SK-N-DZ (cell line): ENCODE measurements around the gene SMIM43. TPM values are rescaled to one million over a fixed set of nuclear protein-coding genes. Genes with fewer than 3 reads are reported as not detected.

Experiments
- DNase-seq: peaks from one replicate; pipeline ENCODE4 v3.0.0-alpha.2; 2015; ENCODE audit warnings: low spot score
- polyA plus RNA-seq, 2 experiments: library from polyadenylated mRNA; depleted of rRNA; stranded (reverse); fragments of >200 nt; gene quantifications; 2 replicates each; pipeline ENCODE4 v1.2.3, GENCODE V29; 2014

SMIM43 gene
- polyA plus RNA-seq (2014; cell fraction: cytosol; rRNA removed), result not detected in 2 replicates
- polyA plus RNA-seq (2014; cell fraction: nucleus; rRNA removed), result not detected in 2 replicates

DNA sequence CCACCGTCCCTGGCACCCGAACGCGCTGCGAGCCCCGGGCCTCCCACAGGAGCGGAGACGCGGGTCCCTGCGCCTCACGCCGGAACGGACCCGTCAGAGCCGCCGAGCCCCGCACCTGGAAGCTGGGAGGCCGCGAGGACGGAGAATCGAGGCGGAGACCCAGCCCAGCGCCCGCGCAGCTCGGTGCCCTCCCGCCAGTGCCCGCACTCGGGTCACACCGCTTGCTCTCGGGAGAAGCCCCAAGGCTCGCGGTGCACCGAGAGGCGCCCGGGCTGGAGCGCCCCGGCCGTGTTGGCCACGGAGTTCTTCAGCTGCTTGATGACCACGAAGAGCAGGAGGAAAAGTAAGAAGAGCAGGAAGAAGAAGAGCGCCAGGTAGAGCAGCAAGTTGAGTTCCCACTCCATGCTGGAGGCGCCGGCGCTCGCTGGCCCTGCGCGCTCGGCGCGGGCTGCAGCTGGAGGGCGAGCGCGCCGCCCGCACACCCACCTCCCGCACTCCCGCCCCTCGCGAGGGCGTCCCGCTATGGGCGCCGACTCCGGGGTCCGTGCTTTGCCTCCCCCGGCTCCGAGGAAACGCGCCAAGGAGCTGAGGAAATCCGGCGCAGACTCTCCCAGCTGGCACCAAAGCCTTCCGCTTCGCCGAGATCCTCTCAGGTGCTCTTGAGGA is at the start of gene SMIM43:
TSS of gene SMIM43 (minus strand) at position 463 of the 666 bp plus-strand sequence. CDS start at position 404, 59 bp downstream.
- no peak for DNase-seq

DNA sequence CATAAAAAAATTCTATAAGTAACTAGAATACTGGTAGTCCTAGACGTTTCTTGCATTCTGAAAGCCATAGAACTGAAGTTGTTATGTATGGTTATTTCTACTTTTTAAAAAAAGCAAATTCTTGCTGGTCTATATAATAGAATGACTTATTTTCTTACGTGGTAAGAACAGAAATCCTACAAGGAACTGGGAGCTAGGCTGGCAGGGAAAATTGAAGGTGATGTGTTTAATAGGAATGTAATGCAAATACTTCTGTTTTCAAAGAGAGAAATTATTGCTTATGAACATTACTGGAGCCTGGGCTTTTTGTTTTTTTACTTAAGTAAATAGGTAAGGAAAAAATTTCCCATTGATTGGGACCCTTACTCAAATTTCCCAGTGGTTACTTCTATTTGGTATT is 49.8 kb upstream of the SMIM43 start:
- no peak for DNase-seq

DNA sequence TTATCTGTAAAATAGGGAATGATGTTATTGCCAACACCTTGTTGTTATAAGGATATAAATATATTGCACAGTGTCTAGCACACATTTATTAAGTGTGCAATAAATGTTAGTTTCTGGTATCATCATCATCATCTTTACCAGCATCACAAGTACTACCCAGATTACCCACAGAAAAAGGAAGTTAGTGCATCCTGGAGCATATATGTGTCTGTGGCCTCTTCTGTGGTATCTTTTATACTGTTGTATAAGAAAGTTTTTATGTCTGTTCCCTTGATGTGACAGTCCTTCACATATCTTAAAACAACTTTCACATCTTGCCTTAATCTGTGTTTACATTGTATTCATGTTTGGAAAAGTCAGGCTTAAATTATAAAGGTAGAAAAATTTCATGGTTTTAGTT is 46.2 kb upstream of the SMIM43 start:
- DNase-seq, result no peak

DNA sequence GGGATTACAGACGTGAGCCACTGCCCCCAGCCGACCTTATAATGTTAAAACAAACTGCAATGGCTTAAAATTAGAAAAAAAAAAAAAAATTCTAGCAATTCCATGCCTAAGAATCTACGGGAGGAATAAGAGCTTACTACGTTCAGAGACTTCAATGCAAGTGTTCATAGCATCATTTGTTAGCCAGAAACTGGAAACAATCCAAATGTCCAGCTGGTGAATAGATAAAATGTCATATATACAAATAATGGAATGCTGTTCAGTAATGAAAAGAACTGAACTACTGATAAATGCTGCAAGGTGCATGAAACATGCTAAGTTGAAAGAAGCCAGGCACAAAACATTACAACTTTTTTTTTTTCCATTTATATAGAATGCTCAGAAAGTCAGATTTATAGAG is 41.4 kb upstream of the SMIM43 start:
- no peak for DNase-seq

DNA sequence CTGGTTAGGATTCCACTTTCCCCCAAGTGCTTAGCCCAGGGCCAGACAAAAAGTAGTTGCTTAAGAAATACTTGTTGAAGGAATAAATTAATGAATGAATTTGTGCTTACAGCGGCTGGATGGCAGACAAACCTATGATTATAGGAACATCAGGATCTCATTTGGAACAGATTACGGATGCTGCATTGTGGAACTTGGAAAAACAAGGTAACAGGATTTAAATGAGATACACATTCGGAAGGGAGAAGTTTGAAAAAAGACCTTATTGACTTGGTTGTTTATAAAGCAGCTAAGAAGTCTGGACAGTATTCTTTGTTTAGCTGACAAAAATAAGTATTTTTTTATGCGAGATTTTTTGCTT is 36.7 kb upstream of the SMIM43 start:
- no peak for DNase-seq

DNA sequence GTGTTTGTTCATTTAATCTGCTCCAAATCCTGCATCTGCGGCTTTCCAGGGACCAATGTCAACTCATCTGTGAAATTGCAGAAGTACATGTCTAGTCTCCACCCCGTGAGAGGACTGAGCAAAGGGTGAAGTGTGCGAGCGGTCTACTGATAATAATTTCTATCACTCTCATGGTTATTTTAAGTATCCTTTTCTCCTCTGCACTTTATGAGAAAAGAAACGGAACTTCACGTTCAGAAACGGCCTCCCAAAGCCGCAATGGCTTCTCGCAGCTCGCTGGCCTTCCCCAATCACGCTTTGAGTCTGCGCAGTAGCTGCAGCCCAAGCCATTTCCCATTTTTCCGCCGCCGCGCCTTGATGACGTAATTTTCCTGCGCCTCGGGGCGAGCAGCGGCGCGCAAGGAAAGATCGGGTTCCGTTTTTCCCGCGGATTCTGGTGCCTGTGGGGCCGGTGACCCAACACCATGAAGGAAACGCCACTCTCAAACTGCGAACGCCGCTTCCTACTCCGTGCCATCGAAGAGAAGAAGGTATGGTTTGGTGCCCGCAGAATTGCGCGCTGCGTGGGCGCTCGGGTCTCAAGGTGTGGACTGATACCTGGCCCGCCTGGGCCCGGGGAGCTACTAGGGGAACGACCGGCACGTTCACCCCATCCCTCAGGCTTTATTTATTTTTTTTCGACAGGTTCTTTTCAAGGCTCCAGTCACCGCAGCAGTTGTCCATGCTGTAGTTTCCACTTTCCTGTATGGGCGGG is 36.2 kb upstream of the SMIM43 start, which contains the start of gene EXOSC9:
TSS of gene EXOSC9 (plus strand) at position 363 of the 754 bp plus-strand sequence. CDS start at position 465, 102 bp downstream.
- DNase-seq, result peak; percentile 89

DNA sequence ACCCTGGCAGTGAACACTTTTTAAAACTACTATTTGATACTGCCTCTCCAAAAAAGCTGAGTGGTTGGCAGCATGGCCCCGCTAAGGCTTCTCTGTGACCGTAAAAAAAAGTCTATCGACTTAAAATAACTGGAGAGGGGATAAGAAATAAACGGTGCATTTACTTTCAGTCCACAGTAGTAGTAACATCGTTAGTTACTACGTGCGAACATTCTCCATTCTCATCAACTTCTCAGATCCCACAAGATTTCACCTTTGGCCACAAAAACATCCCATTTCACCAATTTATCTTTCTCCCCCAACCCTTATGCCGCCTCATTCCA is 35.6 kb upstream of the SMIM43 start:
- DNase-seq, result no peak

DNA sequence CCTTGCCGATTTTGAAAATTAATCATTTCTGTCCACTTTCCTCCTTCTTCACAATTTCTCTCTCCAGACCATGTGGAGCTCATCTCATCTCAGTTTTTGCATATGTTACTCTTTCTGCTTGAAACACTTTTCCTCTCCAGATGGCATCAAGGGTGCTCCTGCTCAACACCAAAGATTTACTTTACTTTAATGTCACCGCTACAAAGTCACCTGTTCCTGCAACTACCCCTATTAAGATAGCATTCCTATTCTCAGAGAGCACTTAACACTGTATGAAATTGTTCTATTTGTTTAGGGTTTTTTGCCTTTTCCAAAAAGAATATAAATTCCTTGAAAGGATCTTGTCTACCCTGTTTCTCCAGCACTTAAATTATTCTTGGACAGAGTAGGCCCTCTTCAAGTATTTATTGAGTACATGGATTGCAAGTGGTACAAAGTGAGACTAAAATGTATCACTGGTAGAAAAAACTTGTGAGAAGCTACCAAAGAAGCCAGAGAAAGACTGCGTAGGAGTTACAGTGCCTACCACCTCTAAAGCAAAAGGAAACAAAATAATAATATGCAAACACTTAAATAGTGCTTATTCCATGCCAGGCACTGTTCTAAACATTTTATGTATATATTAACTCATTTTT is 35.0 kb upstream of the SMIM43 start:
- no peak for DNase-seq

DNA sequence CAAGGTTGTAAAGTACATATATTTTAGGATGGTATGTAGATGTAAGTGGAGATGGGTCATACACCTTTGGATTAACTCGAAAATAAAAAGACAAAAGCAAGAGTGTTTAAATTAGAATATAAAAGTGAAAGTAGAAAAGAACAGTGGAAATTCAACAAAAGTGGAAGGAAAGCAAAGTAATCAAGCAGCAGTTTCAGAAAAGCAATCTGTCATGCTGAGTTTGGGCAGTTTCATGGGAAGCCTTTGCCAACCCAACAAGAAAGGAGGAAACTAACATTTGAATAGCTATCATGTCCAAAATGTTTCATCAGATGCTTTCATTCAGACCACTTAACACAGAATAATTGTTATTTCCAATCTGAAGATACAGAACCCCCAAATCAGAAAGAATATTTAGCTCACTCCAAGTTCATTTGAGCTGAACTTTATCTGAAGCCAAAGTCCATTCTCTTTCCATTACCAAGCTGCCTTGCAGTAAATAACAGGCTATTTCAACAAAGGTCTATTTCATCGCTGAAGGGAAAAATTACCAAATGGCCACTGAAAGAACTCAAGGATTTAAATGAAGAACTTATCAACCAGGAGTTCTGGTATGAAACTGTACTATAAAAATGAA is 34.4 kb upstream of the SMIM43 start:
- DNase-seq, result no peak

DNA sequence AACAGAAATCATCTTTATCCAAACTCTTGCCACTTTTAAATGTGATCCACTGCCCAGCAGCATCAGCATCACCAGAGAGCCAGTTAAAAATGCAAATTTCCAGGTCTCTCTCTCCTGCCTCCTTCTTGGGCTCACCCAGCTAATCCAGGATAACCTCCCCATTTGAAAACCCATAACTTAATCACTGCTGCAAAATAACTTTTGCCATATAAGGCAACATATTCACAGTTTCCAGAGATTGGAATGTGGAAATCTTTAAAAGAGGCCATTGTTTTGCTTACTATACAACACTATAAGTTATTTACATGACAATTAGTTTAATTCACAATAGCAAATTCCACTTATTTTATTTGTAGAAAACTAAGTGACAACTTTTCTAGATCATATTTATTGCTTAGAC is 31.3 kb upstream of the SMIM43 start:
- DNase-seq, result no peak

DNA sequence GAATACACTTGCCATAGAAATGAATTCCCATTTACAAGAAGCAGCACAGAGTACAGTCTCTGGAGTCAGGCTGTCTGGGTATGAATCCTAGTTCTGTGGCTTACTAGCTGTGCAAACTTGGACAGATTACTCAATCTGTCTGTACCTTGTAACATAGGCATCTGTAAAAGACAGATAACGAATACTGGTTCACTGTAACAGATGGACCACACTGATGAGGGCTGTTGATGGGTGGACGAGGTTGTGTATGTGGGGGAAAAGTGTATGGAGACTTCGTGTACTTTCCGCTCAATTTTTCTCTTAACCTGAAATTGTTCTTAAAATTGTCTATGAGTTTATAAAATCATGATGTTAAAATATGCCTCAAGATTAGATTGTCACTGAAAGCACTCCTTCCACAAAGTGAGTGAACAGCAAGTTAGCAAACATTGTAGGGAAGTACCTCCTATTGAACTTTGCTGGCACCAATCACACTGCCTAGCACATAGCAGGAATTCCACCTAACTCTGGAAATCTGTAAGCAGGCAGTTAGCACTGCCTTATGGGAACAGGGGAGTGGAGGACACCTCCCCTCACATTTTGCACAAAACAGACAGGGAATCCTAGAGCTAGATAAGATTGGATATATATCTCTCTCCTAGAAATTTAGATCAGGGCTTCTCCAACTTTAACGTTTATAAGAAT is 29.7 kb upstream of the SMIM43 start:
- no peak for DNase-seq

DNA sequence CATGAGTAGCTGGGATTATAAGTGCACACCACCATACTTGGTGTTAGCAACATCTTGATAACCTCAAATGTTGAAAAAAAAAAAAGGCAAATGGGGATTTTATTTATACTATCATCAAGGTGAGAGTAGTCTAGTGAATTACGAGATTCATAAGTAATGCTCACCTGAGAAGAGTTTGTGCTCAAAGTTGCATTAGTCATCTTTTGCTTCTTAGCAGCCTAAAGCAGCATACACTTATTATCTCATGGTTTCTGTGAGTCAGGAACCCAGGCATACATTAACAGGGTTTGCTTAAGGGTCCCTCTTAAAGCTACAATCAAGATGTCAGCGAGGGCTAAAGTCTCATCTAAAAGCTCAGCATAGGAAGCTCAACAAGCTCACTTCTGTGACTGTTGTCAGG is 28.0 kb upstream of the SMIM43 start:
- no peak for DNase-seq

DNA sequence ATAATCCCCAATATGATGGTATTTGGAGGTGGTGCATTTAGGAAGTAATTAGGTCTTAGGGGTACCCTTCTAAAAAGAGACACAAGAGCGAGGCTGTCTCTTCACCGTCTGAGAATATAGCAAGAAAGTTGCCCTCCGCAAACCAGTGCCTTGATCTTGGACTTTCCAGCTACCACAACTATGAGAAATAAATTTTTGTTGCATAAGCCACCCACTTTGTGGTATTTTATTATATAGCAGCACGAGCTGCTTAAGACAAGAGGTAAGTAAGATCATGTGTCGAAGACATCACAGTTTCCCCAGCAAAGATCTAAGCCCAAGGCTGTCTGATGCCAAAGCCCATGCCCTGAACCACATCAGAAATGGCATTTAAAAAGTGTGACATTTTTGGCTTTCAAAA is 26.5 kb upstream of the SMIM43 start:
- DNase-seq, result no peak

DNA sequence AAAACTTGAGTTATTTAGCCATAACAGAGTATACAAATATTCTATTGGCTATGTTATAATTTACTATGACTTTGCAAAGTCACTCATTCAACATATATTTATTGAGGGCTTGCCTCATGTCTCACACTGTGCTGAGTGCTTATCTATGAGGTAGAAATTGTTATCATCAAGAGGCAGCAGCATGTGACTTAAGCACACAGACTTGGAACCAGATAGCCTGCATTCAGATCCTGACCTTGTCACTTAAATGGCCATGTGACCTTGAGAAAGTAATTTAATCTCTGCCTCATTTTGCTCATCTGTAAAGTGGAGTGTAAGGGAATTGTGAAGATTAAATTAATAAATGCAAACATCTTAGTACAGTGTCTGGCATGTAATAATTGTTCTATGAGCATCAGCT is 26.0 kb upstream of the SMIM43 start:
- no peak for DNase-seq

DNA sequence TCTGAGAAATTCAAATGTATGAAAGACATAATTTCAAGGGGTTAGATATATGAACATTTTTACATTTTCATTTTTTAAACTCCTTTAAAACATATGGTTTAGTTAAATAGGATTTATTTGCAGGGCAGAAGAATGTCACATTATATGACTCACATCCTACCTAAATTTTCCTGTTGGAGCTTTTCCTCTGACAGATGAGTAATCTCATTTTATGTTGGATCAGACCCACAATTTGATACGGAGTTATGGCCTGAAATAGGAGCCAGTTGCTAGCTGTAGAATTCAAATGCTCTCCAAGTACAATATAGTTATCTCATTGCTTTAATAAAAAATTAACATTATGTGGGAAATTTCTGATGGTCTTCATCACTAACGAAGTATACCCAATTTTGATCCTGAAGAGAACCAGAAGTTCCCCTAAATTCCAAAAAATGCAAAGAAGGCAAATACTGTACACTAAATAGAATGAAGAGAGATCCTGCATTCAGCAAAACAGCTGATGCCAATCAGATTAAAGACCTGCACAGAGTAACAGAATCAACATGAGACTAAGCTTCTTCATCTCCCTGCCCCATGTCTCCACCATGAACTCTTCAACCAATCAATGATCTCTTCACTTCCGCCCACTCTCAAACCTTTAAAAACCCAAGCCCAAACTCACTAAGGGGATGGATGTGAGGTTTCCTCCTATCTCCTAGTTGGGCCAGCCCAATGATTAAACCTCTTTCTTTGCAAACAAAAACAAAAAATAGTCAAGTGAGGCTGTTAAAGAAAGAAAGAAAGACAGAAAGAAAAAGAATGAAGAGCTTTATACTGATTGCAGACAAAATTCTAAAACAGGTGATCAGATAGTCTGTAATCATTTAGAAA is 25.2 kb upstream of the SMIM43 start:
- DNase-seq, result no peak

DNA sequence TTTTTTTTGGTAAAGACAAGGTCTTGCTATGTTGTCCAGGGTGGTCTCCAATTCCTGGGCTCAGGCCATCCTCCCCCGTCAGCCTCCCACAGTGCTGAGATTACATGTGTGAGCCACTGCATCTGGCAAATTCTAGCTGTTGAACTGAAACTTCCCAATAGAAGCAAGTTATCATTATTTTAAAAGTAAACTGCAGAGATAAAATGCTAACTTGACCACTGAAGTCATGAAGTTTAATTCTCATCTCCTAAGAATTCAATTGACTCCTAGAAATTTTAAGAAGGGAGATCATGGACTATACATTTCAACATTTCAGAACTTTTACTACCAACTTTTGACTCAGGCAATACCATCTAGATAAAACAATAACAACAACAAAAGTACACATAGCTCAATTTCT is 24.5 kb upstream of the SMIM43 start:
- no peak for DNase-seq

DNA sequence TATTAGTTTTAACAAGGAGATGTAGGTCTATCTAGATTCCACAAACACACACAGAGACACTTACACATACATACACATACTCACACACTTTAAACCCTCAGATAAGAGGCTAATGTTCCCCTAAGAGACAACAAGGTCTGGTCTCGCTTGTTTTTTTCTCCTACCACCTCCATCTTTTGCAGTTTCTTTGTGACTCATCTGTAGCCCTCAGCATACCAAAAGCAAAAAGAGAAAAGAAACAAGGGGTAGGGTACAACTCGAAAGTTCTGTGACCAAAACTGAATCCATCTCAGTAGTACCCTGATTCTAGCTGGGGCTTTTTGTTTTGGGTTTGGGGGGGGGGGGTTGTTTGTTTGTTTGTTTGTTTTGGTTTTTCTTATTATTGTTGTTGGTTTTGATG is 23.9 kb upstream of the SMIM43 start:
- no peak for DNase-seq

DNA sequence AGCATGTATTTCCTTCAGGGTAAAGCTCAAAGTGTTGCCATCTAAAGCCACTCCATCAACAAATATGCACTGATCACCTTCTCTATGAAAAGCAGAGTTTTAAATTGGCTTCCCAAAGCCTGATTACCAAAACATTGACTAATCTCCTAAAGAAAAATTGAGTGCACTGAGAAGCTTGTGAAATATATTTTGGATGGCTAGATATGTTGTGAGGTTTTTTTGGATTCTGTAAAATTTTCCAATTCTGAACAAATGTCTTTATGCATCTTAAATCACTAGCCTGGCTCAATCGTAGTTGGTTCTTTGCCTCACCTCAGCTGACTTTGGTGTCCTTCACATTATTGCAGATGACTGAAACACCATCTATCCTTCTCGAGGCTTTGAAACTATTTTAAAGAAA is 21.3 kb upstream of the SMIM43 start:
- DNase-seq, result no peak

DNA sequence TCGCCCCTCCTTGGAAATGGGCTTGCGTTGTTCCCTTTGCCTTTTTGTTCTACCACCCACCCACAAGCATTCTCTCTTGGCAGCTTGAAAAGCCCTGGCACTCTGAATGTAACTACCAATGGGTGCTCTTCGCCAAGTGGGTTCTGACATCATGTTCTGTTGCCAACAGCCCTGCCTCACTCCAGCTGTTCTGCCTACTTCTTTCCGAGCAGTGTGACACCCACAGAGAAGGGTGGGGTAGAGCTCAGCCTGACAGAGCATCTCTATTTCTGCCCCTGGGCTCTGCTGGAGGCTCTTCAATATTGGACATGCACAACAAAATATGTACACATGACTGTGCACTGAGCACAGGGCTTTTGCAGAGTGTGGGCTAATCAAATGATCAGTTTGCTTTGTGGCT is 20.5 kb upstream of the SMIM43 start:
- DNase-seq, result no peak

DNA sequence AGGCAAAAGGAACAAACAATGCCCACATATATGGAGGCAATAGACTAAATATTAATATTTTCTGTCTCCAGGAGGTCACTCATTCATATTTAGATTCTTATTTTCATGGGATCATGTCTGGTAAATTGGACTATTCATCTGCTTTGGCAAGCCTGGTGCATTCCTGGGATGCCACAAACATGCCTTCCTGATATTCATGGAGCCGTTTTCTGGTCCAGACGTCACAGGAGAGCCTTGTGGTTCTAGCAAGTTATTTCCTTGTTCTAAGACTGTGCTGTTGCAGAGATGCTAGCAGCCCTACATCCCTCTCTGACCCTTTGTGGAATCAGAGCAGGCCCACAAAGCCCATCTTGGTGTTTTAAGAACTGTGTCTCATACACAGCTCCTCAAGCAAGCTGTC is 20.0 kb upstream of the SMIM43 start:
- no peak for DNase-seq

DNA sequence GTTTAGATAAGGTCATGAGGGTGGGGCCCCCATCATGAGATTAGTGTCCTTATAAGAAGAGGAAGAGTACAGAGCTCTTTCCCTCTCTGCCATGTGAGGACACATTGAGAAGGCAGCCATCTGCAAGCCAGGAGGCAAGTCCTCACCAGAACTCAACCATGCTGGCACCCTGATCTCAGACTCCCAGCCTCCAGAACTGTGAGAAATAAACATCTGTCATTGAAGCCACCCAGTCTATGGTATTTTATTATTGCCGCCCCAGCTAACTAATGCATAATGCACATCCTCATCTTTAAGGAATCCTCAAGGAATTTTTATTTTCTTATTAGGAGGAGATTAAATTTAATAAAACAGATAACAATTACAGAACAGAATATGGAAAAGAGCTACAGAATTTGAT is 19.4 kb upstream of the SMIM43 start:
- DNase-seq, result no peak
